HepG2 (cell line): ENCODE results near the gene ACVR1B. TPM values are rescaled to one million over a fixed set of nuclear protein-coding genes. Genes with fewer than 3 reads are reported as not detected.

Experiments
- ATAC-seq: fragments of 200-7000 bp; cut with Tn5 transposase; 3 replicates; pipeline ENCODE4 v1.9.1; 2020; ENCODE audit warnings: mild to moderate bottlenecking, moderate library complexity
- BruUV-seq: library from RNA; stranded (reverse); fragments of 400-500 nt; replicated peaks from 2 replicates; lab custom pipeline; 2021; lab: Mats Ljungman, UMichigan
- CTCF ChIA-PET: fragments of 300-600 bp; formaldehyde crosslinking; extraction: SDS; loops from one replicate; lab custom pipeline; 2021; ENCODE audit warnings: low total read pairs, inconsistent platforms, low intra/inter-chr PET ratio; lab: Yijun Ruan, JAX
- POLR2A ChIA-PET: fragments of 350-600 bp; sonication (Branson Sonifier 250); formaldehyde crosslinking; loops from one replicate; lab custom pipeline; 2020; ENCODE audit warnings: antibody characterized with exemption, inconsistent platforms; lab: Yijun Ruan, JAX
- DNase-seq: peaks from one replicate; pipeline ENCODE4 v3.0.0-alpha.2; 2015; ENCODE audit warnings: low spot score
- FAIRE-seq: peaks from 3 replicates; lab custom pipeline; 2011; peaks lifted over from hg19 to GRCh38; lab: Jason Lieb, UNC
- H2AFZ ChIP-seq: one replicate; pipeline ENCODE4 v1.6.1; 2011; ENCODE audit warnings: low read length, inconsistent platforms
- H3K27ac ChIP-seq: fragments of 300-600 bp; 3 replicates; pipeline ENCODE4 v1.8.0; 2011; ENCODE audit warnings: mixed run types, mild to moderate bottlenecking, mixed read lengths, low read length, inconsistent platforms; ENCODE audit not compliant: insufficient read depth; ENCODE audit errors: extremely low read length
- H3K27me3 ChIP-seq, 2 experiments: fragments of 200-600 bp in 1 of 2; 2 replicates in 1 of 2; 3 replicates in 1 of 2; pipeline versions ENCODE4 v1.6.0 to v1.8.0; 2011; ENCODE audit warnings: low read length in 2 of 2, mild to moderate bottlenecking in 2 of 2, moderate library complexity in 2 of 2, inconsistent platforms in 1 of 2; ENCODE audit not compliant: insufficient read depth in 2 of 2, control insufficient read depth in 1 of 2
- H3K36me3 ChIP-seq, 2 experiments: fragments of 200-600 bp in 1 of 2; replicated peaks in 1 of 2; 2 replicates in 1 of 2; 3 replicates in 1 of 2; pipeline versions ENCODE4 v1.5.1 to v1.8.0; 2011; ENCODE audit warnings: low read length in 2 of 2, inconsistent platforms in 1 of 2; ENCODE audit not compliant: insufficient read depth in 2 of 2, control insufficient read depth in 1 of 2
- H3K4me1 ChIP-seq: 2 replicates; pipeline ENCODE4 v1.5.1; 2012; ENCODE audit warnings: low read length, inconsistent platforms; ENCODE audit not compliant: insufficient read depth
- H3K4me2 ChIP-seq: 2 replicates; pipeline ENCODE4 v1.6.0; 2011; ENCODE audit warnings: low read depth, low read length, inconsistent platforms
- H3K4me3 ChIP-seq, 3 experiments: fragments of 200-600 bp in 1 of 3; sonication (generic), shearing (Covaris generic) in 1 of 3; replicated peaks in 1 of 3; 2 replicates each; pipeline ENCODE4 v1.5.1; 2011 to 2016; ENCODE audit warnings: low read length in 3 of 3, inconsistent platforms in 2 of 3, low read depth in 2 of 3, mild to moderate bottlenecking in 2 of 3, control low read depth in 1 of 3, mixed read lengths in 1 of 3; ENCODE audit not compliant: insufficient read depth in 1 of 3
- H3K79me2 ChIP-seq: one replicate; pipeline ENCODE4 v1.6.1; 2011; ENCODE audit warnings: low read length, inconsistent platforms; ENCODE audit not compliant: insufficient read depth
- H3K9ac ChIP-seq: 2 replicates; pipeline ENCODE4 v1.6.0; 2011; ENCODE audit warnings: mild to moderate bottlenecking, low read depth, low read length, inconsistent platforms; ENCODE audit not compliant: insufficient read depth
- H3K9me3 ChIP-seq: 2 replicates; pipeline ENCODE4 v1.5.1; 2012; ENCODE audit warnings: mild to moderate bottlenecking, low read length
- H4K20me1 ChIP-seq: 2 replicates; pipeline ENCODE4 v1.6.0; 2011; ENCODE audit warnings: inconsistent platforms, mild to moderate bottlenecking, low read length, moderate library complexity; ENCODE audit not compliant: insufficient read depth
- CBX2 ChIP-seq, 2 experiments: fragments of 200-600 bp in 1 of 2; sonication (generic); formaldehyde crosslinking in 1 of 2; IDR thresholded peaks; 2 replicates each; pipeline versions ENCODE4 v1.7.0 to v1.8.1; 2018 to 2022; ENCODE audit warnings: low read depth in 2 of 2, low read length in 1 of 2, mild to moderate bottlenecking in 1 of 2, missing genetic modification reagents in 1 of 2
- FOXJ3 ChIP-seq: sonication (generic); formaldehyde crosslinking; IDR thresholded peaks from 2 replicates; pipeline ENCODE4 v1.4.0; 2020; ENCODE audit warnings: missing genetic modification reagents, mild to moderate bottlenecking, borderline replicate concordance
- HNRNPL ChIP-seq: fragments of 200-400 bp; formaldehyde crosslinking; IDR thresholded peaks from 2 replicates; pipeline ENCODE4 v1.6.1; 2017; ENCODE audit warnings: mild to moderate bottlenecking, low read depth, low read length
- RXRB ChIP-seq: IDR thresholded peaks from 2 replicates; pipeline ENCODE4 v1.6.1; 2016; ENCODE audit warnings: borderline replicate concordance, missing genetic modification reagents, missing compliant biosample characterization
- ZNF326 ChIP-seq: sonication (generic); formaldehyde crosslinking; IDR thresholded peaks from 2 replicates; pipeline ENCODE4 v1.4.0; 2020; ENCODE audit warnings: missing genetic modification reagents, borderline replicate concordance
- ZNF687 ChIP-seq: sonication (generic); formaldehyde crosslinking; IDR thresholded peaks from 2 replicates; pipeline ENCODE4 v1.5.1; 2020; ENCODE audit warnings: mild to moderate bottlenecking, missing genetic modification reagents, moderate library complexity
- WGBS: methylation state at CpG from one replicate; pipeline ENCODE4 v1.1.6; 2017; ENCODE audit warnings: low lambda C conversion rate; 5-methylcytosine and 5-hydroxymethylcytosine counted together
- in situ Hi-C: cut with HindIII; loops from 2 replicates; pipeline ENCODE4 v1.10.0; 2017; ENCODE audit warnings: low pct_unique_long_range_greater_than_20kb; ENCODE audit not compliant: extremely low pct_ligation_motif_present
- intact Hi-C: fragments of 100-400 bp; cut with micrococcal nuclease; formaldehyde crosslinking; loops from one replicate; pipeline ENCODE4 v1.10.0; 2022; ENCODE audit not compliant: unreplicated experiment
- polyA plus RNA-seq, 8 experiments: library from polyadenylated mRNA; depleted of rRNA in 3 of 8; stranded (reverse) in 7 of 8; unstranded in 1 of 8; fragments of >200 nt; fragmentation: Illumina TruSeq in 4 of 8; extraction: Trizol in 4 of 8; gene quantifications; 2 replicates each; pipeline versions ENCODE4 v1.2.1 to v1.2.3, GENCODE V29; 2011 to 2016; ENCODE audit warnings: low read depth in 4 of 8, missing spikeins in 1 of 8, mixed read lengths in 1 of 8; ENCODE audit not compliant: insufficient read depth in 1 of 8
- total RNA-seq, 5 experiments: library from RNA; depleted of rRNA; stranded (reverse); fragments of >200 nt; fragmentation: Illumina TruSeq; extraction: Trizol; gene quantifications; 2 replicates each; pipeline ENCODE4 v1.2.3, GENCODE V29; 2016; ENCODE audit warnings: low read depth in 1 of 5
- TF ChIP-seq, protein P1 (sequence below): sonication (generic); formaldehyde crosslinking; IDR thresholded peaks from 2 replicates; pipeline ENCODE4 v1.8.1; 2023; ENCODE audit warnings: mild to moderate bottlenecking, inconsistent platforms, moderate library complexity, missing genetic modification reagents, borderline replicate concordance

ACVR1B gene
- total and polyA plus RNA-seq, 2 of the 13 experiments (the other 11 are each of a cell fraction or from before 2014, with no cell fraction given): 8.9 to 12.1 TPM

GRCh38 chr12:52044292-52044983 lies 92.9 kb downstream of the ACVR1B start:
- TF ChIP-seq, protein P1, sequence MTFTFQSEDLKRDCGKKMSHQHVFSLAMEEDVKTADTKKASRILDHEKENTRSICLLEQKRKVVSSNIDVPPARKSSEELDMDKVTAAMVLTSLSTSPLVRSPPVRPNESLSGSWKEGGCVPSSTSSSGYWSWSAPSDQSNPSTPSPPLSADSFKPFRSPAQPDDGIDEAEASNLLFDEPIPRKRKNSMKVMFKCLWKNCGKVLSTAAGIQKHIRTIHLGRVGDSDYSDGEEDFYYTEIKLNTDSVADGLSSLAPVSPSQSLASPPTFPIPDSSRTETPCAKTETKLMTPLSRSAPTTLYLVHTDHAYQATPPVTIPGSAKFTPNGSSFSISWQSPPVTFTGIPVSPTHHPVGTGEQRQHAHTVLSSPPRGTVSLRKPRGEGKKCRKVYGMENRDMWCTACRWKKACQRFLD (CRISPR knock-in tag): no peak
- TF ChIP-seq ZNF326 (CRISPR knock-in tag) (no peak), RXRB (CRISPR knock-in tag) (no peak), CBX2 (IDR thresholded peaks at IDR 0.05; ENCODE audit: low read depth, low read length) (no peak), CBX2 (CRISPR knock-in tag; IDR thresholded peaks at IDR 0.05; ENCODE audit: low read depth) (no peak), FOXJ3 (no peak)
- ChIA-PET POLR2A (no interaction called here), CTCF (no interaction called here)
- H3K9me3 ChIP-seq: no peaks in the 10 kb centered on the region
- intact Hi-C loops: no loop called here
- H3K27me3 ChIP-seq: no peaks in the 10 kb centered on the region; a peak in 1 of 5 replicates
- DNase-seq (no peak), FAIRE-seq (no peak), ATAC-seq (no peak; the same call in 2 of the 3 replicates)
- H3K27ac ChIP-seq: no peak overlapping the region
- 73% methylated on average over 10 of the region's 18 CpGs for WGBS
- H3K4me2 ChIP-seq: peak overlapping the region; percentile 11; the same call in 1 of the 2 replicates
- H3K9ac ChIP-seq: no peak overlapping the region
- H4K20me1 ChIP-seq: no peaks in the 10 kb centered on the region
- in situ Hi-C loops: no loop called here
- no peak overlapping the region for H3K4me3 ChIP-seq
- no peaks in the 10 kb centered on the region for H3K36me3 ChIP-seq
- H3K79me2 ChIP-seq: no peaks in the 10 kb centered on the region
- no TSS peak for BruUV-seq
- H2AFZ ChIP-seq: no peak overlapping the region
- peaks cover 77% of the 10 kb centered on the region for H3K4me1 ChIP-seq

DNA sequence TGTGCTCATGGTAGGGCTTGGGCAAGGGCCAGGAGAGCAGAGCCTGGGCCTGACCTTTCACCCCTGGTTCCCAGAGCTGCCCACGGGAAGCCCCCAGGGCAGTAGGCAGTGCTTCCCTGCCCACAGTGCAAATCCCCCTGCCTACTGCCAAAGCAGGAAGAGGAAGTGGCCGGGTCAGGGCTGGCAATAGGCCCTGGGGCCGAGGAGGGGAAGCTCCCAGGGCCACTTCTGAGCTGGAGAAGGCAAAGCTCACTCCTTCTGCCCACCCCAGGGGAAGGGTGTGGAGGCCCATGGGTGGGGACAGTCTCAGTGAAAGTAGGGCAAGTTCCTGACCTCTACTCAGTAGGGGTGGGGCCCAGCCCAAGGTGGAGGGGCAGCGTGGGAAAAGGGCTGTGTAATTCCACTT lies 94.3 kb downstream of the ACVR1B start:
- no peak for ATAC-seq
- FAIRE-seq: no peak
- CTCF ChIA-PET: no interaction called here
- TF ChIP-seq ZNF687 (peak; percentile 56), HNRNPL (0 out of 2 replicates have a peak, but pooled peaks have one; percentile 17)

More for the DNA sequence above, 94.3 kb downstream of the ACVR1B start:
- H3K4me1 ChIP-seq: peaks cover 76% of the 10 kb centered on the region
- WGBS: 14% methylated on average over 1 of the region's 4 CpGs
- peak overlapping the region; percentile 37; the same call in 1 of the 2 replicates for H3K4me2 ChIP-seq
- no peaks in the 10 kb centered on the region for H4K20me1 ChIP-seq
- no peaks in the 10 kb centered on the region; a peak in 1 of 5 replicates for H3K27me3 ChIP-seq
- H3K27ac ChIP-seq: no peak overlapping the region
- POLR2A ChIA-PET: interaction anchor here (0.6 kb wide), 1 partner anchor 13 kb away, joined by 3 read pairs; no protein-coding TSS in a partner anchor
- DNase-seq: no peak
- intact Hi-C loops (no loop called here), in situ Hi-C loops (no loop called here)
- BruUV-seq: no TSS peak
- H3K4me3 ChIP-seq: peak overlapping the region in 1 of 3 experiments; percentile 21; a peak in 1 of 6 replicates
- no peaks in the 10 kb centered on the region for H3K79me2 ChIP-seq
- H3K9me3 ChIP-seq: no peaks in the 10 kb centered on the region
- no peaks in the 10 kb centered on the region for H3K36me3 ChIP-seq
- peak overlapping the region; percentile 16; the same call in 1 of the 2 replicates for H3K9ac ChIP-seq
- H2AFZ ChIP-seq: no peak overlapping the region
